NCI-H2081 treated with DMSO at 0.1 percent for 48 hours (cell line): ENCODE measurements around the gene ESM1.

Experiments used
- DNase-seq: peaks from one replicate; lab custom pipeline; 2025; lab: John Stamatoyannopoulos, UW

The ESM1 gene

GRCh38 chr5:54986269-54986654 lies 869 bp upstream of the ESM1 start:
- DNase-seq, result no peak

DNA sequence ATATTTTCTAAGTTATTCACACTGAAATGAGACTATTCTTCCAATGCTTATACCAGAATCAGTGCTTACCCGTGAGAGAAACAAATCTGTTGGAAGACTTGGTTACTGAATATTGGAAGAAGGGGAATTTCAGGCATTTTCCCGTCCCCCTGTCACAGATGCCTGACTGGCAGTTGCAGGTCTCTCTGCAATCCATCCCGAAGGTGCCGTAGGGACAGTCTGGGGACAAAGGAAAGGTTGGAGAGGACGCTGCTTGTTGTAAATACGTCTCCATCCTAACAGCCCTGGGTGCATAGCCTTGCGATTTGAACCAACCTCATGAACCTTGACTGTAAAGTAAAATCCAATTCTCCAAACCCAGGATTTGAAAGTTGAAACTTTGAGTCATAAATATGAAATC lies 3.5 kb downstream of the ESM1 start:
- no peak for DNase-seq

DNA sequence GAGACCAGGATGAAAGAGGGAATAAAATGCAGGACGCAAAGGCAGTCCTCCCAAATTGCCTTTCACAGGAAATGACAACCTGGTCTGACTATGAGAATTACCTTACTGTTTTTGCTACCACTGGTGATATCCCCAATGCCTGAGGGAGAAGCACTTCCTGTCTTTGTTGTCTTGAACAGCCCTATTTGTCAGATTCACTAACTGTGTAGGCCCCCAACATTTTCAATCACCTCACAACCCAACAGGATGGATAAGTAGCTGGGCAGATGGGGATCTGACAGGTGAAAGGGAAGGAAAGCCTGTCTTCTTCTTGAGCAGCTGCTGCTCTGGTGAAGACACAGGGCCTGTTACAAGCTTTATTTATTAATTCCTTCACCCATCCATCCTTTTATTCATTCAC lies 9.7 kb downstream of the ESM1 start:
- no peak for DNase-seq

DNA sequence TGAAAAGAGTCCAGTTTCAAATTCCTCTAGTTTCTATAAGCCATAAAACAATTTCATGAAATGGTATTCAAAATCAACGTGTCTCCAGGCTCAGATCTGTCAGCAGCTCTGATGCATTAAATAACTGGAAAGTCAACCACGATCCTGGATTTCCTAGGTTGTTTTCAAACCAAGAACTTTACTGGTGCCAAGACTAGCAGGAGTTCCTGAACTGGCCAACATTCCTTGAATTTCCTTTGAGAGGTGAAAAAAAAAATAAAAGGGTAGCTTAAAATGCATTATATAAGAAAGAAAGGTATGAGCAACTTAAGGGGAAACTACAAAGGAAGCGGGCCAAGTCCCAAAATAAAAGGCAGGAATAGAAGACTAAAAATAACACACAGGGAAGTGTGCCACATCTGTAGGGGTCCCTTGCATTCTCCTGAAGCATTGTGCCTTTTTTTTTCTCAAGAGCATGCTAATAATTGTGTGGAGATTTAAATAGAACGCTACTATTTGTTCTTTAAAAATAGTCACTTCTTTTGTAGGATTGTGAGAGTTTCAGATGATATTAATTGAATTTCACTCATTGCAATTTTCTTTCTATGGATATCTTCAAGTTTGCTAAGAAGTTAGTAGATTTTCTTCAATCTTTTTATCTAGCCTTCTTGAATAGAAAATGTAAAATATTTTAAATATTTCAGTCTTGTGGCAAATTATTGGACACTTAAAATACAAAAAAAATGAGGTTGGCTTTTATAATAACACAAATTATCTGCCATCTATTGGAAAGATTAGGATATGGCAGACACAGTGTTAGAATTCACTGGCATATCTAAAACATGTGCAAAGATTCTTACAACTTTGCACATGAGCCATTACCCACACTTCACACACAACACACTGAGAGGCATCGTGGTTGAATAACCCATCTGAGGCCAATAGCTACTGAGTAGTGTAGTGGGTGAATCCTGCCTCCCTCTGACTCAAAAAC lies 15.3 kb downstream of the ESM1 start:
- DNase-seq, result no peak

DNA sequence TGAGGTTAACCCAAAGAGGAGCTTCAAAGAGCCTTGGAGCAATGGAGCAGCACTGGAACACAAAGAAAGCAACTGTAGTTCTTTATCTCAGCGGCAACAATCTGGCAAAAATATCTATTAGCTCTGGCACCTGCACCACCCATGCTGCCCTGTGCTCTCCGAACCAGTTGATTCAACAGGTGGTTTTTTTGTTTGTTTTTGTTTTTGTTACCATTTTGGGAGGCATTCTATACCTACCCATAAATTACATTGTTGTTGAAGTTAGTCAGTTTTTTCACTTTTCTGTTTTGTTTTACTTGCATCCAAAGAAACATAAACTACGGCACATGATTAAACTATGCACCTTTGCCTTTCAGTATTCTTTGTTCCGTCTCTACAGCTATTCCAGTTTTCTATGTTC lies 16.2 kb downstream of the ESM1 start:
- DNase-seq, result no peak

GRCh38 chr5:54965806-54966205 lies 19.6 kb downstream of the ESM1 start:
- no peak for DNase-seq

- no peak for DNase-seq
Observed at GRCh38 chr5:54964405-54964804, 21.0 kb downstream of the ESM1 start.

GRCh38 chr5:54959673-54960418 lies 25.5 kb downstream of the ESM1 start:
- DNase-seq, result no peak

DNA sequence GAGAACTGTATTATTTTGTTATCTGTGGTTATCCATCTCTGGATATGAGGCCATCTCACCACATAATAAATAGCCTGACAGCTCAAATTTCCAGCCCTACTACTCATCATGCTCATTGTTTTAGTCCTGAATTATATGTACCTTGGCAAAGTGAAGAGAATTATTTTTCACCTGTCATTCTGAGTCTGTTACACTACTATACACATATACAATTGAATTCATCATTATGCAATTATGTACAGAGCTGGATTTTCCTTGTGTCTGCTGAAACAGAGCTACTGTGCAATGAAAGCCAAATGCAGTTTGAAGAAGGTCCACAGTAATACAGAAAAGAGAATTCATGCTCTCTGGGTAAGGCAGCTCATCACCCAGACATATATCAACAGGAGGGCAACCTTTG lies 28.5 kb downstream of the ESM1 start:
- DNase-seq, result no peak

- no peak for DNase-seq
Observed at GRCh38 chr5:54947187-54947586, 38.2 kb downstream of the ESM1 start.

DNA sequence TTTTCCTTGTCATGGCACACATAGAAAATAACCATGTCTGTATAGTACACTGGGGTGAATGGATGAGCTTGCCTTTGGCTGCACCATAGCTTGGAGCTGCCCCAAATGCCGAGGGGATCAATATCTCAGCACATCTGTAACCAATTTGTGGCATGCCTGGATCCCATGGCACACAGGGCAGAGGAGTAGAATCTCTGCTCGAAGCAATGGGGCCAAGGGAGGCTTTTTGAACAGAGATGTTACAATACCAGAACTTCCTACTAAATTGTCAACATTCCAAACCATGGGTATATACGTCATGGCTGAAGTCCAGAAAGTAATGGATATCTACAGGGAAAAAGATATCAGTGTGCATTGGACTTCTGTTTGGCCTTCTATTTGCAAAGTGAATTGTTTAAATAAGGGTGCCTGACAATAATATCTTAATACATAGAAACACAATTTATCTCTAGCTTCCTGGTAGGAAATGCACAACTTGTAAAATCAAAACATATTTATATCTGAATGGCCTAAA lies 39.0 kb downstream of the ESM1 start:
- DNase-seq, result no peak

- no peak for DNase-seq
Observed at GRCh38 chr5:54944364-54944763, 41.0 kb downstream of the ESM1 start.

- no peak for DNase-seq
Observed at GRCh38 chr5:54942064-54942778, 43.2 kb downstream of the ESM1 start.

DNA sequence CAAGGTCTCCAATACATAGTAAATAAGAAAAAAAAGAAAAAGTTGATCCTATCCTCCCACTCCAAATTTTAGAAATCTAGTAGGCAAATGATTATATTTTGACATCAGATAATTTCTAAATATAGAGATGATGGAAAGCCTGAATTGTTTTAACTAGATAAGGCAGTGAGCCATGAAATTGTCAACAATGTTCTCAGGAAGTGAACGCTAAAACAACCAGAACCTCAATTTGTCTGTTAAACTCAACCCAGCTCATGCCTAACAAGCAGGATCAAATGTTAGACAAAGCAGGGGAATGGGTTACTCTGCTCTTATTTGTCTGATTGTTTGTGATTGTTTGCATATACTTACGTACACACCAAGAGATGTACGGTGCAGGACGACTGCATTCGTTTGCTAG lies 49.2 kb downstream of the ESM1 start:
- no peak for DNase-seq

DNA sequence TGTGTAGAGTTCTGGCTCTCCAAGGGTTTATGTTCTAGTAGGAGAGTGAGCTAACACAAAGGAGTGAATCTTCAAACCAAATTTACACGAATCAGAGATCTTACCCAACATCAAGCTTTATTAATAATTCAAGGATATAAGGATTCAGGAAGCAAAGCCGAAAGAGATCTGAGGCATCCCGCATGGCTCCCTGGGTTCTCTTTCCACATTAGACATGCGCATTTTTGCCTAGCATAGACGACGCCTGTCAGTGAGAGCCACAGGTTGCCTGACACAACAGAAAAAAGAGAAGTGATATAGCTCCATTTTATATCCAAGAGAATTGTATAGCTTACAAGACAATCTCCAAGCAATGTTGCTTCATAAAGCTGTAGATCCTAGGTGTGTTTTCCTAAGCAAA lies 52.6 kb downstream of the ESM1 start:
- DNase-seq, result no peak

DNA sequence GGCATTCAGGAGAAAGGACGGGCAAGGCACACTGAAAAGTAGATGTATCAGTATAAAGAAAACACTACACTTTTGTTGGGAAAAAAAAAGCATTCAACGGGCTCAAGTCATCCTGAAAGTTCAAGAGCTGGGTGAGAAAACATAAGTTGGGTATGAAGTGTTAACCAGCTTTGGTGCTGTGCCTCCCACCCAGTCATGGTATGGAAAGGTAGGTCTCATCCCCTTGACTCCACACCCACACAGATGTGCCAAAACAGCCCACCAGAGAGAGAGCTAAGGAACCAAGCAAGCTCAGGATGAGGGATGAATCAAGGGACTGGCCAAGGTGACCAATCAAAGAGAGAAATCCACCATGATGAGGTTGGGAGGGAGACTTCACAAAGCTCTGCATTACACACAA lies 54.7 kb downstream of the ESM1 start:
- no peak for DNase-seq
